ENCODE results near the gene RAB1A.

DNA sequence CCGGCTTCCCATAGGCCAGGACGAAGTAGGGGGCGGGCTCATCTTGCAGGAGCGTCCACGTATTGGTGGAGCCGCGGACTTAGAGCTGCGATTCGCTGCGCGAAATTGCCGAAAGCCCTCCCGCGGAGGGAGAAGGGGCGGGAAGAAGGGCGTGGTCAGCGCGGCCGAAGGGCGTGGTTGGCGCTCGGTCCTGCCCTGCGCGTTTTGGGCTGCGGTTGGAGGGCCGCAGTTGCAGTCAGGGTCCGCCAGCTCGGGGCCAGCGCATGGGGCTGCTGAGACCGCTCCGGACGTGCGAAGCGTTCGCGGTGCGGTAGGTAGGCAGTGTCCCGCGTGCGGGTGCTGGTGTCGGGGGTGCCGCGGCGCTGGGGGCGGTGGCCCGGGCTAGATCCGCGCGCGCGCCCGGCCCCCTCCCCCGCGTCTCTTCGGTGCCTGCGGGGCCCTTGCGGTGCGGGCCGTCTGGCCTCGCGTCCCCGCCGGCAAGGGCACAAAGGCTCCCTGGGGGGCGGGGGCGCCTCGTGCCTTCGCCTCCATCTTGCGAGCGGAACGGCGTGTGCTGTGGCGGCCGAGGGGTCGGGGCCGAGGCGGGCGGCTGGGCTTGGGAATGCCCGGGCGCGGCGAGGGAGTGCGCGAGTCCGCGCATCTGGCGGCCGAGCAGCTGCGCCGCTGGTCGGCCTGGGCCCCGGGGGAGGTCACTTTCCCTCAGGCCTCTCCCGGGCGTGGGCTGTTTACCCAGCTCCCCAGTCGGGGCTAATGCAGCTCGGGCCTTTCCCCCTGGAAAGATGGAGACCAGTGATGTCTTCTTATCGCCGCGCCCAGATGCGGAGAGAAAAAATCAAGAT is 73.5 kb downstream of the RAB1A start, which contains the start of gene CEP68:
- TF ChIP-seq, protein P1, sequence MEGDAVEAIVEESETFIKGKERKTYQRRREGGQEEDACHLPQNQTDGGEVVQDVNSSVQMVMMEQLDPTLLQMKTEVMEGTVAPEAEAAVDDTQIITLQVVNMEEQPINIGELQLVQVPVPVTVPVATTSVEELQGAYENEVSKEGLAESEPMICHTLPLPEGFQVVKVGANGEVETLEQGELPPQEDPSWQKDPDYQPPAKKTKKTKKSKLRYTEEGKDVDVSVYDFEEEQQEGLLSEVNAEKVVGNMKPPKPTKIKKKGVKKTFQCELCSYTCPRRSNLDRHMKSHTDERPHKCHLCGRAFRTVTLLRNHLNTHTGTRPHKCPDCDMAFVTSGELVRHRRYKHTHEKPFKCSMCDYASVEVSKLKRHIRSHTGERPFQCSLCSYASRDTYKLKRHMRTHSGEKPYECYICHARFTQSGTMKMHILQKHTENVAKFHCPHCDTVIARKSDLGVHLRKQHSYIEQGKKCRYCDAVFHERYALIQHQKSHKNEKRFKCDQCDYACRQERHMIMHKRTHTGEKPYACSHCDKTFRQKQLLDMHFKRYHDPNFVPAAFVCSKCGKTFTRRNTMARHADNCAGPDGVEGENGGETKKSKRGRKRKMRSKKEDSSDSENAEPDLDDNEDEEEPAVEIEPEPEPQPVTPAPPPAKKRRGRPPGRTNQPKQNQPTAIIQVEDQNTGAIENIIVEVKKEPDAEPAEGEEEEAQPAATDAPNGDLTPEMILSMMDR (conservative IDR thresholded peaks at IDR 0.05; ENCODE audit: low read depth in 2 of 2) = no peak
- TF ChIP-seq, protein P2, sequence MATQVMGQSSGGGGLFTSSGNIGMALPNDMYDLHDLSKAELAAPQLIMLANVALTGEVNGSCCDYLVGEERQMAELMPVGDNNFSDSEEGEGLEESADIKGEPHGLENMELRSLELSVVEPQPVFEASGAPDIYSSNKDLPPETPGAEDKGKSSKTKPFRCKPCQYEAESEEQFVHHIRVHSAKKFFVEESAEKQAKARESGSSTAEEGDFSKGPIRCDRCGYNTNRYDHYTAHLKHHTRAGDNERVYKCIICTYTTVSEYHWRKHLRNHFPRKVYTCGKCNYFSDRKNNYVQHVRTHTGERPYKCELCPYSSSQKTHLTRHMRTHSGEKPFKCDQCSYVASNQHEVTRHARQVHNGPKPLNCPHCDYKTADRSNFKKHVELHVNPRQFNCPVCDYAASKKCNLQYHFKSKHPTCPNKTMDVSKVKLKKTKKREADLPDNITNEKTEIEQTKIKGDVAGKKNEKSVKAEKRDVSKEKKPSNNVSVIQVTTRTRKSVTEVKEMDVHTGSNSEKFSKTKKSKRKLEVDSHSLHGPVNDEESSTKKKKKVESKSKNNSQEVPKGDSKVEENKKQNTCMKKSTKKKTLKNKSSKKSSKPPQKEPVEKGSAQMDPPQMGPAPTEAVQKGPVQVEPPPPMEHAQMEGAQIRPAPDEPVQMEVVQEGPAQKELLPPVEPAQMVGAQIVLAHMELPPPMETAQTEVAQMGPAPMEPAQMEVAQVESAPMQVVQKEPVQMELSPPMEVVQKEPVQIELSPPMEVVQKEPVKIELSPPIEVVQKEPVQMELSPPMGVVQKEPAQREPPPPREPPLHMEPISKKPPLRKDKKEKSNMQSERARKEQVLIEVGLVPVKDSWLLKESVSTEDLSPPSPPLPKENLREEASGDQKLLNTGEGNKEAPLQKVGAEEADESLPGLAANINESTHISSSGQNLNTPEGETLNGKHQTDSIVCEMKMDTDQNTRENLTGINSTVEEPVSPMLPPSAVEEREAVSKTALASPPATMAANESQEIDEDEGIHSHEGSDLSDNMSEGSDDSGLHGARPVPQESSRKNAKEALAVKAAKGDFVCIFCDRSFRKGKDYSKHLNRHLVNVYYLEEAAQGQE (IDR thresholded peaks at IDR 0.05; ENCODE audit: unreplicated experiment) = no peak
- no peak for TF ChIP-seq EZH2 (IDR thresholded peaks at IDR 0.05; ENCODE audit: low read depth, unreplicated experiment)
- TF ChIP-seq CREB1 (CRISPR knock-in tag; IDR thresholded peaks at IDR 0.05; ENCODE audit: low read depth) = no peak
- peak; percentile 97 for TF ChIP-seq POLR2AphosphoS5 (IDR thresholded peaks at IDR 0.05; ENCODE audit: low read depth)
- TF ChIP-seq EZH2phosphoT487 (IDR thresholded peaks at IDR 0.05; ENCODE audit: unreplicated experiment) = no peak
- no peak for TF ChIP-seq ZNF462 (CRISPR knock-in tag; IDR thresholded peaks at IDR 0.05)
- TF ChIP-seq JUNB (IDR thresholded peaks at IDR 0.05; ENCODE audit: unreplicated experiment) = no peak

All from GM23338 (cell line).